Heart left ventricle (tissue), 13 donors: Measurements from ENCODE around the gene LITAFD.

Experiments used
- POLR2A ChIP-seq, 2 donors: fragments of 450-650 bp; IDR thresholded peaks; one replicate each; pipeline ENCODE4 v1.6.1; 2017; ENCODE audit warnings: antibody characterized with exemption in 2 of 2, mild to moderate bottlenecking in 2 of 2, moderate library complexity in 2 of 2
- TF ChIP-seq, protein P1 (sequence below), 12 donors: fragments of 200-600 bp; sonication (generic) in 4 of 12; IDR thresholded peaks; one replicate each; pipeline versions ENCODE4 v1.5.0 to v1.8.0; 2018 to 2022; ENCODE audit warnings: antibody characterized with exemption in 12 of 12, mild to moderate bottlenecking in 5 of 12
- donor health status: ischemic (EF 13 %, LVEDD 7.1; RV severe dilation, severe dysfunction).
- donor health status: DM: no; HTN: yes; CAD: no.
- donor health status: DM: no; HTN: no; CAD: no.
- donor health status: ischemic (EF 25% LVEDD 6.9; RV normal size, moderate dysfunction).
- donor health status: ischemic (EF 25% LVEDD 5.7; RV mildly dilated, moderate dysfunction).
- donor health status: ischemic (EF 35%, LVEDD 5.7; RV mildly dilated, moderate dysfunction).
- donor health status: nonischemic (EF 11% LVEDD 7.7; RV severe dilation, severe dysfunction).
- donor health status: DM: yes; HTN: yes; CAD: no.
- donor health status: PGD.
- donor health status: ischemic (EF 29% LVEDD 5.4; RV normal size, mild dysfunction).
- donor health status: nonischemic (EF 23%, LVEDD 6.1; RV moderate dilation, normal function).

DNA sequence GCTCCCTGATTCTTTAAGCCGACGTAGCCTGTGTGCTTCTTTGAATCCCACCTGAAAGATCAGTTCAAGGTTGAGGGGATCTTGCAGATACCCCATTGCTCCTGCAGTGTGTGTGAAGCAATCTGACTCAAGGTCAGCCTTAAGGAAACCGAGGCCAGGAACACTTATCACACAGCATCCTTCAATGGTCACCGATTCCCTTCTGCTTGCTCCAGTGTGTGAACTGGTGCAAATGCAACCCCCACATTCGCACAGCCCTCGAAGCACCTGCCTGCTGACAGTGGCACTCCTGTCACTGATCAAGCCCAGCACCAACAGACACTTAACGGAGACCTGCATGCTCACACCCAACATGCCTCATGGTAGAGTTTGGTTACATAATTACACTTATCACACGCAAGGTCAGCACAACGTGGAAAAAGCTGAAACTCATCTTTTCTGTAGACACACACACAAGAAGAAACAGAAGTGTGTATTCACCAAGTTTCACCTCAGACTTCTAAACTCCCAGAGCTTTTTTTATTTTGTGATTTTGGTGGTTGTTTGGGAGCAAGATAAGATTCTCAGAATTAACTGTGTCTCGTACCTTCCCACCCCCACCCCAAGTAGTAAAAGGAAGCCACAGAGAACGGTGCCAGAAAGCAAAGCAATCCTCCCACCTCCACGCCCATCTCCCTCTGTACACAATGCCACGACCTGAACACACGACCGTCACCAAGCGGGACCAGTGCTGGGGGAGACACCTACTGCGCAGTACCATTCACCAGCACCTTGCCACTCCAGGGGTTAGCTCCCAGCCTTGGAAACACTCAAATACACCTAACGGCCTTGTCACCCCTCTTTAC, 37.2 kb downstream of the LITAFD start:
- no peak for TF ChIP-seq POLR2A (IDR thresholded peaks at IDR 0.05)
- TF ChIP-seq, protein P1, sequence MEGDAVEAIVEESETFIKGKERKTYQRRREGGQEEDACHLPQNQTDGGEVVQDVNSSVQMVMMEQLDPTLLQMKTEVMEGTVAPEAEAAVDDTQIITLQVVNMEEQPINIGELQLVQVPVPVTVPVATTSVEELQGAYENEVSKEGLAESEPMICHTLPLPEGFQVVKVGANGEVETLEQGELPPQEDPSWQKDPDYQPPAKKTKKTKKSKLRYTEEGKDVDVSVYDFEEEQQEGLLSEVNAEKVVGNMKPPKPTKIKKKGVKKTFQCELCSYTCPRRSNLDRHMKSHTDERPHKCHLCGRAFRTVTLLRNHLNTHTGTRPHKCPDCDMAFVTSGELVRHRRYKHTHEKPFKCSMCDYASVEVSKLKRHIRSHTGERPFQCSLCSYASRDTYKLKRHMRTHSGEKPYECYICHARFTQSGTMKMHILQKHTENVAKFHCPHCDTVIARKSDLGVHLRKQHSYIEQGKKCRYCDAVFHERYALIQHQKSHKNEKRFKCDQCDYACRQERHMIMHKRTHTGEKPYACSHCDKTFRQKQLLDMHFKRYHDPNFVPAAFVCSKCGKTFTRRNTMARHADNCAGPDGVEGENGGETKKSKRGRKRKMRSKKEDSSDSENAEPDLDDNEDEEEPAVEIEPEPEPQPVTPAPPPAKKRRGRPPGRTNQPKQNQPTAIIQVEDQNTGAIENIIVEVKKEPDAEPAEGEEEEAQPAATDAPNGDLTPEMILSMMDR (IDR thresholded peaks at IDR 0.05): no peak
